ENCODE measurements around the gene ATP5MC3. TPM values are rescaled to one million over a fixed set of nuclear protein-coding genes. Genes with fewer than 3 reads are reported as not detected.
A peak's percentile ranks its signal among the peaks of the same experiment; 100 is the strongest.

Gene ATP5MC3
- total and polyA plus RNA-seq, 2 of the 13 experiments (the other 11 are each of a cell fraction or from before 2014, with no cell fraction given): 676 to 1,007 TPM

DNA sequence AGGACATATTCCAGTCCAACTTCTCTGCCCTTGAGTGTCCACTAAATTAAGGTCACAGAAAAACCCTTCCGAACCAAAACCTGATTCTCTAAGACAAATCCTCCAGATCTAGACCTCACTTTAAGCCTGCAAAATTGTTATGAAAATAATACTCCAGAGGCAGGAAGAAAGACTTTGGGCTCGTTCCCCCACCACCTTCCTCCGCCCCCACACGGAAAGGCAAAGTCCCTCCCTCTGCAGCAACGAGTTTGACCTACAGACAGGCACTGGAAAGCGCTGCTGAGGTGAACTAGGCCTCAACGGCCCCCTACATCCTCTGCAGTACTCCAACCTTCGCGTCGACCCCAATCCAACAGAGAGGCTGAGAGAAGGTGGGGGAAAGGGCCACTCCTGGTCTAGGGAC is 808 bp downstream of the ATP5MC3 start (continued):
- TF ChIP-seq, protein P1, sequence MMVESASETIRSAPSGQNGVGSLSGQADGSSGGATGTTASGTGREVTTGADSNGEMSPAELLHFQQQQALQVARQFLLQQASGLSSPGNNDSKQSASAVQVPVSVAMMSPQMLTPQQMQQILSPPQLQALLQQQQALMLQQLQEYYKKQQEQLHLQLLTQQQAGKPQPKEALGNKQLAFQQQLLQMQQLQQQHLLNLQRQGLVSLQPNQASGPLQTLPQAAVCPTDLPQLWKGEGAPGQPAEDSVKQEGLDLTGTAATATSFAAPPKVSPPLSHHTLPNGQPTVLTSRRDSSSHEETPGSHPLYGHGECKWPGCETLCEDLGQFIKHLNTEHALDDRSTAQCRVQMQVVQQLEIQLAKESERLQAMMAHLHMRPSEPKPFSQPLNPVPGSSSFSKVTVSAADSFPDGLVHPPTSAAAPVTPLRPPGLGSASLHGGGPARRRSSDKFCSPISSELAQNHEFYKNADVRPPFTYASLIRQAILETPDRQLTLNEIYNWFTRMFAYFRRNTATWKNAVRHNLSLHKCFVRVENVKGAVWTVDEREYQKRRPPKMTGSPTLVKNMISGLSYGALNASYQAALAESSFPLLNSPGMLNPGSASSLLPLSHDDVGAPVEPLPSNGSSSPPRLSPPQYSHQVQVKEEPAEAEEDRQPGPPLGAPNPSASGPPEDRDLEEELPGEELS (CRISPR knock-in tag; IDR thresholded peaks at IDR 0.05): no peak
- TF ChIP-seq ATM (IDR thresholded peaks at IDR 0.05; ENCODE audit: borderline replicate concordance) (no peak), REST (IDR thresholded peaks at IDR 0.05; ENCODE audit: borderline replicate concordance in 1 of 2, low read depth in 1 of 2, low read length in 2 of 2) (peak in 1 of 2 experiments; percentile 41; a peak in 1 of 4 replicates), ZNF34 (CRISPR knock-in tag; IDR thresholded peaks at IDR 0.05; ENCODE audit: borderline replicate concordance) (no peak), WIZ (CRISPR knock-in tag; IDR thresholded peaks at IDR 0.05) (no peak), ZFP41 (CRISPR knock-in tag; IDR thresholded peaks at IDR 0.05; ENCODE audit: borderline replicate concordance) (no peak), SRY (CRISPR knock-in tag; IDR thresholded peaks at IDR 0.05) (no peak), SALL1 (CRISPR knock-in tag; IDR thresholded peaks at IDR 0.05) (peak; percentile 77), HNF4G (IDR thresholded peaks at IDR 0.05; ENCODE audit: borderline replicate concordance, low read depth, low read length) (peak; percentile 53; the same call in 1 of the 2 replicates), HNF4G (CRISPR knock-in tag; IDR thresholded peaks at IDR 0.05; ENCODE audit: borderline replicate concordance, low read depth) (no peak), IKZF4 (CRISPR knock-in tag; IDR thresholded peaks at IDR 0.05; ENCODE audit: borderline replicate concordance, low read depth, not compliant biosample characterization) (peak; percentile 75), ZNF788 (CRISPR knock-in tag; IDR thresholded peaks at IDR 0.05; ENCODE audit: borderline replicate concordance) (peak; percentile 88; the same call in 1 of the 2 replicates), NCOA2 (CRISPR knock-in tag; IDR thresholded peaks at IDR 0.05) (0 out of 2 replicates have a peak, but pooled peaks have one; percentile 17), FOXM1 (CRISPR knock-in tag; IDR thresholded peaks at IDR 0.05) (no peak), ATF2 (CRISPR knock-in tag; IDR thresholded peaks at IDR 0.05) (no peak; the same call in 1 of the 2 replicates)
- TF ChIP-seq, protein P2, sequence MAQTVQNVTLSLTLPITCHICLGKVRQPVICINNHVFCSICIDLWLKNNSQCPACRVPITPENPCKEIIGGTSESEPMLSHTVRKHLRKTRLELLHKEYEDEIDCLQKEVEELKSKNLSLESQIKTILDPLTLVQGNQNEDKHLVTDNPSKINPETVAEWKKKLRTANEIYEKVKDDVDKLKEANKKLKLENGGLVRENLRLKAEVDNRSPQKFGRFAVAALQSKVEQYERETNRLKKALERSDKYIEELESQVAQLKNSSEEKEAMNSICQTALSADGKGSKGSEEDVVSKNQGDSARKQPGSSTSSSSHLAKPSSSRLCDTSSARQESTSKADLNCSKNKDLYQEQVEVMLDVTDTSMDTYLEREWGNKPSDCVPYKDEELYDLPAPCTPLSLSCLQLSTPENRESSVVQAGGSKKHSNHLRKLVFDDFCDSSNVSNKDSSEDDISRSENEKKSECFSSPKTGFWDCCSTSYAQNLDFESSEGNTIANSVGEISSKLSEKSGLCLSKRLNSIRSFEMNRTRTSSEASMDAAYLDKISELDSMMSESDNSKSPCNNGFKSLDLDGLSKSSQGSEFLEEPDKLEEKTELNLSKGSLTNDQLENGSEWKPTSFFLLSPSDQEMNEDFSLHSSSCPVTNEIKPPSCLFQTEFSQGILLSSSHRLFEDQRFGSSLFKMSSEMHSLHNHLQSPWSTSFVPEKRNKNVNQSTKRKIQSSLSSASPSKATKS (CRISPR knock-in tag; IDR thresholded peaks at IDR 0.05): peak; percentile 33; the same call in 1 of the 2 replicates
- TF ChIP-seq, protein P3, sequence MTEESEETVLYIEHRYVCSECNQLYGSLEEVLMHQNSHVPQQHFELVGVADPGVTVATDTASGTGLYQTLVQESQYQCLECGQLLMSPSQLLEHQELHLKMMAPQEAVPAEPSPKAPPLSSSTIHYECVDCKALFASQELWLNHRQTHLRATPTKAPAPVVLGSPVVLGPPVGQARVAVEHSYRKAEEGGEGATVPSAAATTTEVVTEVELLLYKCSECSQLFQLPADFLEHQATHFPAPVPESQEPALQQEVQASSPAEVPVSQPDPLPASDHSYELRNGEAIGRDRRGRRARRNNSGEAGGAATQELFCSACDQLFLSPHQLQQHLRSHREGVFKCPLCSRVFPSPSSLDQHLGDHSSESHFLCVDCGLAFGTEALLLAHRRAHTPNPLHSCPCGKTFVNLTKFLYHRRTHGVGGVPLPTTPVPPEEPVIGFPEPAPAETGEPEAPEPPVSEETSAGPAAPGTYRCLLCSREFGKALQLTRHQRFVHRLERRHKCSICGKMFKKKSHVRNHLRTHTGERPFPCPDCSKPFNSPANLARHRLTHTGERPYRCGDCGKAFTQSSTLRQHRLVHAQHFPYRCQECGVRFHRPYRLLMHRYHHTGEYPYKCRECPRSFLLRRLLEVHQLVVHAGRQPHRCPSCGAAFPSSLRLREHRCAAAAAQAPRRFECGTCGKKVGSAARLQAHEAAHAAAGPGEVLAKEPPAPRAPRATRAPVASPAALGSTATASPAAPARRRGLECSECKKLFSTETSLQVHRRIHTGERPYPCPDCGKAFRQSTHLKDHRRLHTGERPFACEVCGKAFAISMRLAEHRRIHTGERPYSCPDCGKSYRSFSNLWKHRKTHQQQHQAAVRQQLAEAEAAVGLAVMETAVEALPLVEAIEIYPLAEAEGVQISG (CRISPR knock-in tag; IDR thresholded peaks at IDR 0.05): no peak
